ENCODE data around the gene TMEM53.

The TMEM53 gene

GRCh38 chr1:44698138-44698537 lies 23.9 kb upstream of the TMEM53 start:
- no peak overlapping the region for H3K4me2 ChIP-seq (ENCODE audit: insufficient read depth, low read length)
- DNase-seq = no peak
- H3K9ac ChIP-seq (ENCODE audit: low read depth, low read length) = no peak overlapping the region

GRCh38 chr1:44696789-44697345 lies 22.6 kb upstream of the TMEM53 start:
- H3K4me1 ChIP-seq (ENCODE audit: insufficient read depth, low read length) = no peaks in the 10 kb centered on the region
- no peak overlapping the region for H3K4me3 ChIP-seq (ENCODE audit: low read depth in 1 of 2, low read length in 2 of 2)
- no peak overlapping the region for H3K9ac ChIP-seq (ENCODE audit: low read depth, low read length)
- H3K79me2 ChIP-seq (ENCODE audit: insufficient read depth, low read length) = no peaks in the 10 kb centered on the region
- TF ChIP-seq EZH2 (IDR thresholded peaks at IDR 0.05; ENCODE audit: borderline replicate concordance, low read depth, low read length, severe bottlenecking) = no peak
- no peak for TF ChIP-seq CTCF (IDR thresholded peaks at IDR 0.05; ENCODE audit: borderline replicate concordance, extremely low read depth, low read length, poor library complexity, severe bottlenecking)
- no peaks in the 10 kb centered on the region for H4K20me1 ChIP-seq (ENCODE audit: insufficient read depth, low read length)
- ATAC-seq (ENCODE audit: insufficient read depth, low read depth) (no peak; the same call in 2 of the 3 replicates), DNase-seq (no peak)
- H3K36me3 ChIP-seq (ENCODE audit: insufficient read depth, low read length) = no peaks in the 10 kb centered on the region
- H3K27ac ChIP-seq (ENCODE audit: low read length) = no peak overlapping the region
- H3K27me3 ChIP-seq (ENCODE audit: insufficient read depth, low read length, poor library complexity) = peaks cover 9% of the 10 kb centered on the region
- H2AFZ ChIP-seq (ENCODE audit: low read depth, low read length) = no peak overlapping the region
- H3K4me2 ChIP-seq (ENCODE audit: insufficient read depth, low read length) = no peak overlapping the region
- no peaks in the 10 kb centered on the region for H3K9me3 ChIP-seq (ENCODE audit: insufficient read depth, low read length, severe bottlenecking)

More at GRCh38 chr1:44698138-44698537, 23.9 kb upstream of the TMEM53 start:
- no peak for ATAC-seq (ENCODE audit: insufficient read depth, low read depth)
- Histone ChIP-seq H3K27ac (ENCODE audit: low read length) (no peak overlapping the region), H3K27me3 (ENCODE audit: insufficient read depth, low read length, poor library complexity) (peaks cover 9% of the 10 kb centered on the region), H3K4me3 (ENCODE audit: low read depth in 1 of 2, low read length in 2 of 2) (no peak overlapping the region), H3K9me3 (ENCODE audit: insufficient read depth, low read length, severe bottlenecking) (no peaks in the 10 kb centered on the region), H3K79me2 (ENCODE audit: insufficient read depth, low read length) (no peaks in the 10 kb centered on the region), H4K20me1 (ENCODE audit: insufficient read depth, low read length) (no peaks in the 10 kb centered on the region), H3K36me3 (ENCODE audit: insufficient read depth, low read length) (no peaks in the 10 kb centered on the region), H2AFZ (ENCODE audit: low read depth, low read length) (no peak overlapping the region), H3K4me1 (ENCODE audit: insufficient read depth, low read length) (no peaks in the 10 kb centered on the region)
- TF ChIP-seq CTCF (IDR thresholded peaks at IDR 0.05; ENCODE audit: borderline replicate concordance, extremely low read depth, low read length, poor library complexity, severe bottlenecking) (no peak), EZH2 (IDR thresholded peaks at IDR 0.05; ENCODE audit: borderline replicate concordance, low read depth, low read length, severe bottlenecking) (no peak)

- H3K36me3 ChIP-seq (ENCODE audit: insufficient read depth, low read length) = no peaks in the 10 kb centered on the region
- no peak overlapping the region for H3K9ac ChIP-seq (ENCODE audit: low read depth, low read length)
- H4K20me1 ChIP-seq (ENCODE audit: insufficient read depth, low read length) = no peaks in the 10 kb centered on the region
- H2AFZ ChIP-seq (ENCODE audit: low read depth, low read length) = no peak overlapping the region
- no peaks in the 10 kb centered on the region for H3K79me2 ChIP-seq (ENCODE audit: insufficient read depth, low read length)
- DNase-seq (no peak), ATAC-seq (ENCODE audit: insufficient read depth, low read depth) (no peak)
- no peaks in the 10 kb centered on the region for H3K9me3 ChIP-seq (ENCODE audit: insufficient read depth, low read length, severe bottlenecking)
- H3K4me3 ChIP-seq (ENCODE audit: low read depth in 1 of 2, low read length in 2 of 2) = no peak overlapping the region
- no peak overlapping the region for H3K27ac ChIP-seq (ENCODE audit: low read length)
- peaks cover 9% of the 10 kb centered on the region for H3K27me3 ChIP-seq (ENCODE audit: insufficient read depth, low read length, poor library complexity)
- H3K4me2 ChIP-seq (ENCODE audit: insufficient read depth, low read length) = no peak overlapping the region
- no peak for TF ChIP-seq EZH2 (IDR thresholded peaks at IDR 0.05; ENCODE audit: borderline replicate concordance, low read depth, low read length, severe bottlenecking)
- no peak for TF ChIP-seq CTCF (IDR thresholded peaks at IDR 0.05; ENCODE audit: borderline replicate concordance, extremely low read depth, low read length, poor library complexity, severe bottlenecking)
- no peaks in the 10 kb centered on the region for H3K4me1 ChIP-seq (ENCODE audit: insufficient read depth, low read length)
Observed at GRCh38 chr1:44696101-44696500, 21.8 kb upstream of the TMEM53 start.

Data from DND-41 (cell line).